HG03457 (cell line): ENCODE data around the gene KANSL2.

Experiments
- ATAC-seq: cut with Tn5 transposase; IDR thresholded peaks from one replicate; pipeline ENCODE4 v1.9.1; 2021; ENCODE audit warnings: moderate number of reproducible peaks; ENCODE audit not compliant: unreplicated experiment

KANSL2 gene

DNA sequence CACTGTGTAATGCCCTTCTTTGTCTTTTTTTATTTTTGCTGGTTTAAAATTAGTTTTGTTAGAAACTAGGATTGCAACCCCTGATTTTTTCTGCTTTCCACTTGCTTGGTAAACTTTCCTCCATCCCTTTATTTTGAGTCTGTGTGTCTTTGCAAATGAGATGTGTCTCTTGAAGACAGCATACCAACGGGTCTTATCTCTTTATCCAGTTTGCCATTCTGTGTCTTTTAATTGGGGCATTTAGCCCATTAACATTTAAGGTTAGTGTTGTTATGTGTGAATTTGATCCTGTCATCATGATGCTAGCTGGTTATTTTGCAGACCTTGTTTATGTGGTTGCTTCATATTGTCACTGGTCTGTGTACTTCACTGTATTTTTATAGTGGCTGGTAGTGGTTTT lies 68.7 kb downstream of the KANSL2 start:
- no peak for ATAC-seq
